Upper lobe of right lung (tissue), 1 donor: ENCODE data around the gene RAB13. TPM values are rescaled to one million over a fixed set of nuclear protein-coding genes. Genes with fewer than 3 reads are reported as not detected.

Source experiments
- ATAC-seq: fragments of 200-7000 bp; cut with Tn5 transposase; one replicate; pipeline ENCODE4 v1.9.1; 2020; ENCODE audit warnings: mild to moderate bottlenecking, moderate library complexity
- DNase-seq: peaks from one replicate; pipeline ENCODE4 v3.0.0-alpha.2; 2020
- H3K27ac ChIP-seq: fragments of 200-600 bp; one replicate; pipeline ENCODE4 v1.8.0; 2022
- H3K27me3 ChIP-seq: fragments of 200-600 bp; one replicate; pipeline ENCODE4 v1.8.0; 2022; ENCODE audit warnings: mild to moderate bottlenecking
- H3K36me3 ChIP-seq: fragments of 200-600 bp; one replicate; pipeline ENCODE4 v1.8.0; 2022
- H3K4me1 ChIP-seq: fragments of 200-600 bp; one replicate; pipeline ENCODE4 v1.8.0; 2022
- H3K4me3 ChIP-seq: fragments of 200-600 bp; one replicate; pipeline ENCODE4 v1.8.0; 2022; ENCODE audit warnings: mild to moderate bottlenecking
- H3K9me3 ChIP-seq: fragments of 200-600 bp; one replicate; pipeline ENCODE4 v1.8.0; 2022
- intact Hi-C: fragments of 100-400 bp; cut with DNase I; formaldehyde crosslinking; loops from one replicate; pipeline ENCODE4 v1.11.0; 2022
- total RNA-seq: library from RNA; stranded (reverse); fragmentation: NEBNext Ultra II Directional; extraction: Animal tissue kit (Norgen Biotek cat#: 25700); gene quantifications from one replicate; pipeline ENCODE4 v1.2.1, GENCODE V29; 2021
- TF ChIP-seq, protein P1 (sequence below): fragments of 200-600 bp; IDR thresholded peaks from one replicate; pipeline ENCODE4 v1.8.0; 2022; ENCODE audit warnings: antibody characterized with exemption
- donor health status: DM: no; HTN: yes; CAD: no; lungs with severe emphysema.

Gene RAB13
- total RNA-seq, 1 donor from 2014 or later, result 103 TPM

DNA sequence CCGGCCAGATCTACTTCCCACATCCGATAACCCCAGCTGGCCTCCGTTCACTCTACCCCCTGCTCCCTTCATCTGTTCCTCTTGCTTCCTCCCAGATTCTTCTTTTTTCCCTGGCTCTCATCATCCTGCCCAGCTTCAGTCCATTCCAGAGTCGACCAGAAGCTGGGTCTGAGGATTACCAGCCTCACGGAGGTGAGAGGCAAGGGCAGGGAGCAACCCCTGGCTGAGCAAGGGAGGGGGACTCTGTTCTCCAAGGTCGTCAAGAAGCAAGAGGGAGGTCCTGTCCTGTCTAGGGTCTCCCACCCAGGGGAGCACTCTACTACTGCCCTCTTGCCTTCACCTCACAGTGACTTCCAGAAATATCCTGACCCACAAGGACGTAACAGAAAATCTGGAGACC, 12.6 kb downstream of the RAB13 start:
- no peak overlapping the region for H3K4me3 ChIP-seq
- TF ChIP-seq, protein P1, sequence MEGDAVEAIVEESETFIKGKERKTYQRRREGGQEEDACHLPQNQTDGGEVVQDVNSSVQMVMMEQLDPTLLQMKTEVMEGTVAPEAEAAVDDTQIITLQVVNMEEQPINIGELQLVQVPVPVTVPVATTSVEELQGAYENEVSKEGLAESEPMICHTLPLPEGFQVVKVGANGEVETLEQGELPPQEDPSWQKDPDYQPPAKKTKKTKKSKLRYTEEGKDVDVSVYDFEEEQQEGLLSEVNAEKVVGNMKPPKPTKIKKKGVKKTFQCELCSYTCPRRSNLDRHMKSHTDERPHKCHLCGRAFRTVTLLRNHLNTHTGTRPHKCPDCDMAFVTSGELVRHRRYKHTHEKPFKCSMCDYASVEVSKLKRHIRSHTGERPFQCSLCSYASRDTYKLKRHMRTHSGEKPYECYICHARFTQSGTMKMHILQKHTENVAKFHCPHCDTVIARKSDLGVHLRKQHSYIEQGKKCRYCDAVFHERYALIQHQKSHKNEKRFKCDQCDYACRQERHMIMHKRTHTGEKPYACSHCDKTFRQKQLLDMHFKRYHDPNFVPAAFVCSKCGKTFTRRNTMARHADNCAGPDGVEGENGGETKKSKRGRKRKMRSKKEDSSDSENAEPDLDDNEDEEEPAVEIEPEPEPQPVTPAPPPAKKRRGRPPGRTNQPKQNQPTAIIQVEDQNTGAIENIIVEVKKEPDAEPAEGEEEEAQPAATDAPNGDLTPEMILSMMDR, result no peak
- no peaks in the 10 kb centered on the region for H3K27me3 ChIP-seq
- no peak for ATAC-seq
- H3K27ac ChIP-seq, result no peak overlapping the region
- H3K36me3 ChIP-seq, result peaks cover 34% of the 10 kb centered on the region
- H3K4me1 ChIP-seq, result peaks cover 22% of the 10 kb centered on the region
- intact Hi-C loops, result no loop called here
- H3K9me3 ChIP-seq, result no peaks in the 10 kb centered on the region
- DNase-seq, result no peak

DNA sequence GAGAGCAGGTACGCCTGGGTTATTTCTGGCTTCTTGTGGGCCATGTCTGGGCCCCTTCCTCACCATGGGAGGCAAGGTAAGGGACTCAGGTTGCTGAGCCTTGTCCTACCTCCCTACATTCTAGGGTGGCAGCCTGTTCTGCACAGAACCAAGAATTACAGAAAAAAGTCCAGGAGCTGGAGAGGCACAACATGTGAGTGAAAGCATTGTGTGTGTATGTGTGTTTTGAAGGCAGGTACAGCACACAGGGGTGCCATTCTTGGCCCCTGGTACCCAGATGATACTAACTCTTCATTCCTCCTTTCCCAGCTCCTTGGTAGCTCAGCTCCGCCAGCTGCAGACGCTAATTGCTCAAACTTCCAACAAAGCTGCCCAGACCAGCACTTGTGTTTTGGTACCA, 13.1 kb downstream of the RAB13 start:
- Histone ChIP-seq H3K36me3 (peaks cover 34% of the 10 kb centered on the region), H3K9me3 (no peaks in the 10 kb centered on the region), H3K4me1 (peaks cover 20% of the 10 kb centered on the region), H3K27me3 (no peaks in the 10 kb centered on the region), H3K4me3 (no peak overlapping the region), H3K27ac (no peak overlapping the region)
- DNase-seq (no peak), ATAC-seq (no peak)
- intact Hi-C loops, result no loop called here
- TF ChIP-seq, protein P1, result no peak

DNA sequence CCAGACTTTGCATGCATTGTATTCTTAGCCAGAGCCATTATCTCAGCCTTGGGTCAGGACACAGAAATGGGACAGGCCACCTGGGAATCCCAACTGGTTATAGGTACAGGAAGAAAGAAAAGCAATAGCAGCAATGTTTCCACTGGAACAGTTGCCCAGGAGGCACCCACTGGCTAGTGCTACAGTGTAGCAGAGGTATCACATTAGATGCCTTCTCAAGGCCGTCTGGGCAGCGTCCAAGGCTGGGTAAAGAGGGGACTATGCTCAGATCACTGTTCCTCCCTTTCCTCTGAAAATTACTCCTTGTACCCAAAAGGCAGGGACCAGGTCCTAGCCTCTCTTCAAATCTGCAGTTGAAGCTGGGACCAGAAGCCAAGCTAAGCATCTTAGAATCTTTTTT, 15.8 kb downstream of the RAB13 start:
- no peak overlapping the region for H3K27ac ChIP-seq
- no peaks in the 10 kb centered on the region for H3K27me3 ChIP-seq
- TF ChIP-seq, protein P1, result no peak
- no peaks in the 10 kb centered on the region for H3K9me3 ChIP-seq
- H3K4me3 ChIP-seq, result no peak overlapping the region
- intact Hi-C loops, result no loop called here
- H3K4me1 ChIP-seq, result peaks cover 24% of the 10 kb centered on the region
- H3K36me3 ChIP-seq, result peaks cover 22% of the 10 kb centered on the region
- ATAC-seq, result no peak
- no peak for DNase-seq

DNA sequence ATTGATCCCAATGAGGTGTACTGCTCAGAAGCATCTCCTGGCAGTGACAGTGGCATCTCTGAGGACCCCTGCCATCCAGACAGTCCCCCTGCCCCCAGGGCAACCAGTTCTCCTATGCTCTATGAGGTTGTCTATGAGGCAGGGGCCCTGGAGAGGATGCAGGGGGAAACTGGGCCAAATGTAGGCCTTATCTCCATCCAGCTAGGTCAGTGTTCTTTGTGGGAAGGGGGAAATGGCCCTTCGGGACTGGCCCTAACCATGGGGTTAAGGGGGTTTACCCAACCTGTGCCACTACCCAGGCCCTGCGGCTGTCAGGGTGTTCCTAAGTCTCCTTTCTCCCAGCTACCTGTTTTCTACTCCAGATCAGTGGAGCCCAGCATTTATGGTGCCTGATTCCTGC, 17.2 kb downstream of the RAB13 start:
- Histone ChIP-seq H3K9me3 (no peaks in the 10 kb centered on the region), H3K27ac (no peak overlapping the region), H3K36me3 (peaks cover 9% of the 10 kb centered on the region), H3K4me1 (peaks cover 24% of the 10 kb centered on the region), H3K4me3 (no peak overlapping the region), H3K27me3 (no peaks in the 10 kb centered on the region)
- intact Hi-C loops, result no loop called here
- DNase-seq, result no peak
- no peak for ATAC-seq
- TF ChIP-seq, protein P1, result no peak

DNA sequence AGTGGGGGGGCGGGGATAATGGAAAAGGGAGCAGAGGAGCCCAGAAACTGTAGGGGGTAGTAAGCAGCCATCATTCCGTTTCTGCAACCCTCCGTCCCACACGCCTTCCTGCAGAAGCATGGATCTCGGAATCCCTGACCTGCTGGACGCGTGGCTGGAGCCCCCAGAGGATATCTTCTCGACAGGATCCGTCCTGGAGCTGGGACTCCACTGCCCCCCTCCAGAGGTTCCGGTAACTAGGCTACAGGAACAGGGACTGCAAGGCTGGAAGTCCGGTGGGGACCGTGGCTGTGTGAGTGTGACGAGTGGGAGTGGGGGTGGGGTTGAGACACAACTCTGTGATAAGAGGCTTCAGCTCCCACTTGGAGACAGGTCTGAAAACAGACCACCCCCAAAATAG, 17.7 kb downstream of the RAB13 start:
- intact Hi-C loops, result no loop called here
- ATAC-seq (no peak), DNase-seq (no peak)
- Histone ChIP-seq H3K27me3 (no peaks in the 10 kb centered on the region), H3K9me3 (no peaks in the 10 kb centered on the region), H3K27ac (peak overlapping the region; percentile 24), H3K36me3 (peaks cover 3% of the 10 kb centered on the region), H3K4me1 (peaks cover 24% of the 10 kb centered on the region), H3K4me3 (peak overlapping the region; percentile 75)
- TF ChIP-seq, protein P1, result no peak

DNA sequence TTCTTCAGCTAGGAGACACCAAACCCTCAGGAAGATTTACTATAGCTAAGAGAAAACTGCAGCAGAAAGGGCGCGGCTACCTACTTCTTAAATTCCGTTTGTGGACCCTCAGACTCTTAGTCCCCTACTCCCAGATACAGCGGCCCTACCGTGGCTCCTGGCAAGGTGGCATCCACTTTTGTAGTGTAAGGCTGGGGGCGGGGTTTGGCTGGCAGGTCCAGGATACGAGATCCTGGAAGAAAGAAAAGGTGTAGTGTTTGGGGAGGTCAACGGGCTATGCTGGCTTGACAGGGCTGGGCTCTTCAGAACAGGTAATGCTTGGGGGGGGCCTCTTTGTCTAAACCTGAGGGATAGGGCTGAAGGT, 18.2 kb downstream of the RAB13 start:
- Histone ChIP-seq H3K36me3 (no peaks in the 10 kb centered on the region), H3K9me3 (no peaks in the 10 kb centered on the region), H3K27me3 (no peaks in the 10 kb centered on the region), H3K4me1 (peaks cover 24% of the 10 kb centered on the region), H3K4me3 (peak overlapping the region; percentile 75), H3K27ac (peak overlapping the region; percentile 94)
- intact Hi-C loops, result no loop called here
- ATAC-seq, result no peak
- DNase-seq, result peak; percentile 82
- TF ChIP-seq, protein P1, result peak; percentile 9
